Hypothalamus (tissue), 51 donors: ENCODE measurements around the gene KIR2DL1.
"Not testable (repeated sequence)": the region's sequence is repeated elsewhere in the genome, so short reads cannot be mapped to it uniquely, and the experiment has no call there.

Source experiments
- DNase-seq, 51 donors: peaks; one replicate each; lab custom pipeline; 2025; lab: John Stamatoyannopoulos, UW

The KIR2DL1 gene

GRCh38 chr19:54769646-54770045 lies at the start of gene KIR2DL1:
KIR2DL1 (plus strand) TSS chr19:54769793; CDS start chr19:54769851, 58 bp downstream.
- not testable (repeated sequence) for DNase-seq

DNA sequence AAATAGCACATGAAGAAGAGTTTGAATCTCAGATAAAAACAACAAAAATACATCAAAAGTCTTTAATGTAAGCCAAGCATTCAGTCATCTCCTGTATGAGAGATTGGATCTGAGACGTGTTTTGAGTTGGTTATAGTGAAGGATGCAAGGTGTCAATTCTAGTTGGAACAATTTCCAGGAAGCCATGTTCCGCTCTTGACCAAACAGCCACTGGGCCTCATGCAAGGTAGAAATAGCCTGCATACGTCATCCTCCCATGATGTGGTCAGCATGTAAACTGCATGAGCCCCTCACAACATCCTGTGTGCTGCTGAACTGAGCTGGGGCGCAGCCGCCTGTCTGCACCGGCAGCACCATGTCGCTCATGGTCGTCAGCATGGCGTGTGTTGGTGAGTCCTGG lies 45.5 kb upstream of the KIR2DL1 start, which contains the start of gene KIR3DL3:
KIR3DL3 (plus strand) TSS at position 301 of the 400 bp plus-strand sequence; CDS start at position 356, 55 bp downstream.
- no peak for DNase-seq

DNA sequence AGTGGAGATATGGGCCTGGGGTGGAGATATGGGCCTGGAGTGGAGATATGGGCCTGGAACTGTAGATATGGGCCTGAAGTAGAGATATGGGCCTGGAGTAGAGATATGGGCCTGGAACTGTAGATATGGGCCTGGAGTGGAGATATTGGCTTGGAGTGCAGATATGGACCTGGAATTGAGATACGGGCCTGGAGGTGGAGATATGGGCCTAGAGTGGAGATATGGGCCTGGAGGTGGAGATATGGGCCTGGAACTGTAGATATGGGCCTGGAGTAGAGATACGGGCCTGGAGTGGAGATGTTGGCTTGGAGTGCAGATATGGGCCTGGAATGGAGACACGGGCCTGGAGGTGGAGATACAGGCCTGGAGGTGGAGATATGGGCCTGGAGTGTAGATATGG lies 44.9 kb upstream of the KIR2DL1 start:
- no peak for DNase-seq

DNA sequence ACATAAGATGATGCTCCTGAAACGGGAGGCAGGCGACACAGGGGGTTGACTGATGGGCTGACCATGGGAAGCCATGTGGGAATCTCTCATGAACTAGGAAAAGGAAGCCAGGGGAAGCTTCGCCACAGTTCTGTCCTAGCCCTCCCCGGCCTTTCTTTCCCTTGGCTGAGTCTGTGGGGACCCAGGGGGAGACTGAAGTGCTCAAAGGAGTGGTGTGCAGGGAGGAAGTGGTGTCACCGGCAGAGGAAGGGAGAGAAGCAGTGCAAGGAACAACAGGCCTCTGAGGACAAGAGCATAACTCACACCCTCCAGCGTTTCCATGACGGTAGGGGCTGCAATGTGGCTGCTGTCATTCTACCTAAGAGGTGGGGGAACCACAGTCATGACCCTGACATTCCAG lies 44.3 kb upstream of the KIR2DL1 start:
- no peak for DNase-seq

DNA sequence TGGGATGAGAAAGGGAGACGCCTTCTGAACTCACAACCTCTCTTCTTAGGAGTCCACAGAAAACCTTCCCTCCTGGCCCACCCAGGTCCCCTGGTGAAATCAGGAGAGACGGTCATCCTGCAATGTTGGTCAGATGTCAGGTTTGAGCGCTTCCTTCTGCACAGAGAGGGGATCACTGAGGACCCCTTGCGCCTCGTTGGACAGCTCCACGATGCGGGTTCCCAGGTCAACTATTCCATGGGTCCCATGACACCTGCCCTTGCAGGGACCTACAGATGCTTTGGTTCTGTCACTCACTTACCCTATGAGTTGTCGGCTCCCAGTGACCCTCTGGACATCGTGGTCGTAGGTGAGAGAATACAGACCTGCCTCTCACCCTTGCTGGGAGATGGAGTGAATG lies 42.0 kb upstream of the KIR2DL1 start:
- DNase-seq, result no peak

- DNase-seq, result no peak
Observed at GRCh38 chr19:54728167-54728566, 41.4 kb upstream of the KIR2DL1 start.

DNA sequence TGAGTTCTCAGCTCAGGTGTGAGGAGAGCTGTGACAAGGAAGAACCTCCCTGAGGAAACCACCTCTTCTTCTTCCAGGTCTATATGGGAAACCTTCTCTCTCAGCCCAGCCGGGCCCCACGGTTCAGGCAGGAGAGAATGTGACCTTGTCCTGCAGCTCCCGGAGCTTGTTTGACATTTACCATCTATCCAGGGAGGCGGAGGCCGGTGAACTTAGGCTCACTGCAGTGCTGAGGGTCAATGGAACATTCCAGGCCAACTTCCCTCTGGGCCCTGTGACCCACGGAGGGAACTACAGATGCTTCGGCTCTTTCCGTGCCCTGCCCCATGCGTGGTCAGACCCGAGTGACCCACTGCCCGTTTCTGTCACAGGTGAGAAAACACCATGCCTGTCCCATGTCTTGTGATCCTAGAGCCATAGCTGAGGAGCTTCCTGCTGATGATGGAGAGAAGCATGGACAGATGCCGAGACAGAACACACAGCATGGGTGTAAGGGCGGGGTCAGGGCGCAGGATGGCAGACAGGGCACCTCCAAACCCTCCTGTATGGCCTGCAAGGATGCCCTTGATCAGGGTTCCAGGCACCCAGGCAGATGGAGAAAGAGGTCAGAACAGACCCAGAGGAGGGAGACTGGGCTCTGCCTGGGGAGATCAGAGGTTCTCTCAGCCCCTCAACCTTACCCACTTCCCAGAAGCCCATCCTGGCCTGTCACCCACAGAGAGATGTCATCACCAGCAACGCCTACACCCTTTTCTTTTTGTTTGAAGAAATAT lies 40.0 kb upstream of the KIR2DL1 start:
- no peak for DNase-seq

DNA sequence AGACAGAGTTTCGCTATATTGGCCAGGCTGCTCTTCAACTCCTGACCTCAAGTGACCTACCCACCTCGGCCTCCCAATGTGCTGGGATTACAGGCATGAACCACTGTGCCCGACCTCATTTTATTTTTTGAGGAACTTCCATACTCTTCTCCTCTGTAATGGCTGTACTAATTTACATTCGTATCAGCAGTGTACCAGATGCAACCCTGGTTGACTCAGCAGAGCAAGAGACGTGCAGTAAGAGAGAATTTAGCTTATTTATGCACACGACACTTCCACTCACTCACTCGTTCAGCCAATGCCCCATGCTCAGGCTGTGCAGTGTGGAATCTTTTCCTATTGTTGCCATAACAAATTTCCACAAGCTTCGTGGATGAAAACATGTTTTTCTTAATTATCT lies 38.4 kb upstream of the KIR2DL1 start:
- no peak for DNase-seq

DNA sequence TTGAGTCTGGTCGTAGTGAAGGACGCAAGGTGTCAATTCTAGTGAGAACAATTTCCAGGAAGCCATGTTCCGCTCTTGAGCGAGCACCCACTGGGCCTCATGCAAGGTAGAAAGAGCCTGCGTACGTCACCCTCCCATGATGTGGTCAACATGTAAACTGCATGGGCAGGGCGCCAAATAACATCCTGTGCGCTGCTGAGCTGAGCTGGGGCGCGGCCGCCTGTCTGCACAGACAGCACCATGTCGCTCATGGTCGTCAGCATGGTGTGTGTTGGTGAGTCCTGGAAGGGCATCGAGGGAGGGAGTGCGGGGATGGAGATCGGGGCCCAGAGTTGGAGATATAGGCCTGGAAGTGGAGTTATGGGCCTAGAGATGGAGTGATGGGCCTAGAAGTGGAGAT lies 31.3 kb upstream of the KIR2DL1 start, which contains the start of gene KIR2DL3:
KIR2DL3 (plus strand) TSS at position 208 of the 400 bp plus-strand sequence; CDS start at position 241, 33 bp downstream.
- not testable (repeated sequence) for DNase-seq

GRCh38 chr19:54738715-54739114 lies 30.9 kb upstream of the KIR2DL1 start:
- no peak for DNase-seq

- DNase-seq, result no peak
Observed at GRCh38 chr19:54739587-54740497, 29.8 kb upstream of the KIR2DL1 start.

DNA sequence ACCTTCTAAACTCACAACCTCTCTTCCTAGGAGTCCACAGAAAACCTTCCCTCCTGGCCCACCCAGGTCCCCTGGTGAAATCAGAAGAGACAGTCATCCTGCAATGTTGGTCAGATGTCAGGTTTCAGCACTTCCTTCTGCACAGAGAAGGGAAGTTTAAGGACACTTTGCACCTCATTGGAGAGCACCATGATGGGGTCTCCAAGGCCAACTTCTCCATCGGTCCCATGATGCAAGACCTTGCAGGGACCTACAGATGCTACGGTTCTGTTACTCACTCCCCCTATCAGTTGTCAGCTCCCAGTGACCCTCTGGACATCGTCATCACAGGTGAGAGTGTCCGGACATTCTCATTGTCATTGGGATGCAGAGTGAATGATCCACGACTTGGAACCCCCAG lies 27.6 kb upstream of the KIR2DL1 start:
- DNase-seq, result not testable (repeated sequence)

- not testable (repeated sequence) for DNase-seq
Observed at GRCh38 chr19:54744080-54744479, 25.5 kb upstream of the KIR2DL1 start.

- not testable (repeated sequence) for DNase-seq
Observed at GRCh38 chr19:54747614-54748322, 21.8 kb upstream of the KIR2DL1 start.

DNA sequence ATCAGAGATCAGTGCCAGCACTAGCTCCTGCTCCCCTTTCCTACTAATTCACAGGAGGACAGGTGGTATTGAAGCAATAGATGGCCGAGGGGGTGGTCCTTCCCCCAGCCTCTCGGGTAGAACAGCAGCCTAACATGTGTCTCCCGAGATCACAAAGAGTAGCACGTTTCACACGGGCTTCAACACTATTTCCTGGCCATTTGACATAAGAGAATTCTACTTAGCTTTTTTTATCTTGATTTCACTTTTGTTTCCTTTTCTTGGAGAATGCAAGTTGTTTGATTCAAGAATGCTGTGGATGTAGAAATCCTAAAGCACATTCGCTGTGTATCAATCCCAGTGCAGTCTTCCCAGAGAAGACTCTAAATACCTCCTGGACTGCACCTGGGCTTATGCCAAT lies 19.3 kb upstream of the KIR2DL1 start:
- not testable (repeated sequence) for DNase-seq

DNA sequence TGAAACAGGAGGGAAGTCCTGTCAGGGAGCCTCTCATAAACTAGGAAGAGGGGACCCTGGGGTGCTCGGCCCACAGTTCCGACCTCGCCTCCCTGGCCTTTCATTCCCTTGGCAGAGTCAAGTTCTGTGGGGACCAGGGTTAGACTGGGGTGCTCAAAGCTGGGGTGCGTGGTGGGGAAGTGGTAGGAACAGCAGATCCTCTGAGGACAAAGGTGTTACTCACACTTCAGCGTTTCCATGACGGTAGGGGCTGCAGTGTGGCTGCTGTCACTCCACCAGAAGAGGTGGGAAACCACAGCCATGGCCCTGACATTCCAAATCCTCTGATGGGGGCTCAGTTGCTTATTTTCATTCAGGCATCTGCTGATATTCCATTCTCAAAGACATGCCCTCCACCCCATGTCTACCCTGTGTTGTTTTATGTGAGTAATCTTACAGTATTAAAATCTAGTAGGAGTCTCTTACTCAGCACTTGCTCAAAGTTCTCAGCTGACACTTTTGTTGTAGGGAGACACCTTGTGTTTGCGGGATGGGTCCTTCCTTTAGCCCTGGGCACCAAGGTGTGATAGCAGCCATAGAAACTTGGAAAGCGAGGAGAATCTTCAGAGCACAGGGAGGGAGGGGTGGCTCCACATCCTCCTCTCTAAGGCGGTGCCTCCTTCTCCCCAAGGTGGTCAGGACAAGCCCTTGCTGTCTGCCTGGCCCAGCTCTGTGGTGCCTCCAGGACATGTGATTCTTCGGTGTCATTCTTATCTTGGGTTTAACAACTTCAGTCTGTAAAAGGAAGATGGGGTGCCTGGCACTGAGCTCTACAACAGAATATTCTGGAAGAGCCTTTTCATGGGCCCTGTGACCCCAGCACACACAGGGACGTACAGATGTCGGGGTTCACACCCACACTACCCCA lies 13.1 kb upstream of the KIR2DL1 start:
- not testable (repeated sequence) for DNase-seq

DNA sequence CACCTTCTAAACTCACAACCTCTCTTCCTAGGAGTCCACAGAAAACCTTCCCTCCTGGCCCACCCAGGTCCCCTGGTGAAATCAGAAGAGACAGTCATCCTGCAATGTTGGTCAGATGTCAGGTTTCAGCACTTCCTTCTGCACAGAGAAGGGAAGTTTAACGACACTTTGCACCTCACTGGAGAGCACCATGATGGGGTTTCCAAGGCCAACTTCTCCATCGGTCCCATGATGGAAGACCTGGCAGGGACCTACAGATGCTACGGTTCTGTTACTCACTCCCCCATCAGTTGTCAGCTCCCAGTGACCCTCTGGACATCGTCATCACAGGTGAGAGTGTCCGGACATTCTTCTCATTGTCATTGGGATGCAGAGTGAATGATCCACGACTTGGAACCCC lies 11.0 kb upstream of the KIR2DL1 start:
- DNase-seq, result not testable (repeated sequence)

DNA sequence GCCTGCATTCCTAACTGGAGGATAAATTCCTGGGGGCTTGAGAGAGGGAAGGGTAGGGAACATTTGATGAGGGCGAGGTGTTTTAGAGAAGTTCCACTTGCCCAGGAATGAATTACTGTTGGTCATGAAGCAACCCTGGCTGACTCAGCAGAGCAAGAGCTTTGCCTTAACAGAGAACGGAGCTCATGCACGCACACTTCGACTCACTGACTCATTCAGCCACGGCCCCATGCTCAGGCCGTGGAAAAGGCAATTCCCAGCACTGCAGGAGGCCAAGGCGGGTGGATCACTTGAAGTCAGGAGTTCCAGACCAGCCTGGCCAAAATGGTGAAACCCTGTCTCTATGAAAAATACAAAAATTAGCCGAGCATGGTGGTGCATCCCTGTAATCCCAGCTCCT lies 5.4 kb upstream of the KIR2DL1 start:
- not testable (repeated sequence) for DNase-seq

DNA sequence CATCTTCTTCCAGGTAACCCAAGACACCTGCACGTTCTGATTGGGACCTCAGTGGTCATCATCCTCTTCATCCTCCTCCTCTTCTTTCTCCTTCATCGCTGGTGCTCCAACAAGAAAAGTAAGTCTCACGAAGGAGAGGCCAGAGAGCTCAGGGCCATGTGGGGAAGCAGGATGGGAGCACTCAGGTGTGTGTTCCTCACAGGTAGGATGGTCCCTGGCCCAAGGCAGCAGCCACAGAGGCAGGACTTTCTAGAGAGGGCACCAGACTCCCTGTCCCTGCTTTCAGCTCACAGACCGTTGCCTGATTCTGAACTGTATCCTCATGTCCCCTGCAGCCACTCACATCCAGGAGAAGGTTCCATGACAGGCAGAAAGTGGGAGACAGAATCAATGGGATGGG lies 3.1 kb upstream of the KIR2DL1 start:
- not testable (repeated sequence) for DNase-seq

DNA sequence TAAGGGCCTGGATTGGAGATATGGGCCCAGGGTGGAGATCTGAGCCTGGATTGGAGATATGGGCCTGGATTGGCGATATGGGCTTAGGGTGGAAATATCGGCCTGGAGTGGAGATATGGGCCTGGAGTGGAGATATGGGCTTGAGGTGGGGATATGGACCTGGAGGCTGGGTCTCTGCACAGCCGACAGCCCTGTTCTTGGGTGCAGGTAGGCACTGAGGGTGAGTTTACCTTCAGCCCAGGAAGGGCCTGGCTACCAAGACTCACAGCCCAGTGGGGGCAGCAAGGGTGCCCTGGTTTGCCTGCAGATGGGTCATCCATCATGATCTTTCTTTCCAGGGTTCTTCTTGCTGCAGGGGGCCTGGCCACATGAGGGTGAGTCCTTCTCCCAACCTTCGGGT lies 918 bp downstream of the KIR2DL1 start:
- not testable (repeated sequence) for DNase-seq
